Fibroblast of lung (primary cell): ENCODE data around the gene AQP1.

Source experiments
- EZH2 ChIP-seq: IDR thresholded peaks from 2 replicates; pipeline ENCODE4 v1.5.1; 2012; ENCODE audit warnings: low read length, control low read depth, mild to moderate bottlenecking; ENCODE audit errors: missing control alignments
- TF ChIP-seq, protein P1 (sequence below), 2 donors: IDR thresholded peaks in 1 of 2; conservative IDR thresholded peaks in 1 of 2; 1 replicate in 1 of 2; 2 replicates in 1 of 2; pipeline ENCODE4 v1.5.1; 2011 to 2012; ENCODE audit warnings: low read length in 2 of 2, control low read depth in 1 of 2, inconsistent platforms in 1 of 2, low read depth in 1 of 2, mild to moderate bottlenecking in 1 of 2

- TF ChIP-seq, protein P1, sequence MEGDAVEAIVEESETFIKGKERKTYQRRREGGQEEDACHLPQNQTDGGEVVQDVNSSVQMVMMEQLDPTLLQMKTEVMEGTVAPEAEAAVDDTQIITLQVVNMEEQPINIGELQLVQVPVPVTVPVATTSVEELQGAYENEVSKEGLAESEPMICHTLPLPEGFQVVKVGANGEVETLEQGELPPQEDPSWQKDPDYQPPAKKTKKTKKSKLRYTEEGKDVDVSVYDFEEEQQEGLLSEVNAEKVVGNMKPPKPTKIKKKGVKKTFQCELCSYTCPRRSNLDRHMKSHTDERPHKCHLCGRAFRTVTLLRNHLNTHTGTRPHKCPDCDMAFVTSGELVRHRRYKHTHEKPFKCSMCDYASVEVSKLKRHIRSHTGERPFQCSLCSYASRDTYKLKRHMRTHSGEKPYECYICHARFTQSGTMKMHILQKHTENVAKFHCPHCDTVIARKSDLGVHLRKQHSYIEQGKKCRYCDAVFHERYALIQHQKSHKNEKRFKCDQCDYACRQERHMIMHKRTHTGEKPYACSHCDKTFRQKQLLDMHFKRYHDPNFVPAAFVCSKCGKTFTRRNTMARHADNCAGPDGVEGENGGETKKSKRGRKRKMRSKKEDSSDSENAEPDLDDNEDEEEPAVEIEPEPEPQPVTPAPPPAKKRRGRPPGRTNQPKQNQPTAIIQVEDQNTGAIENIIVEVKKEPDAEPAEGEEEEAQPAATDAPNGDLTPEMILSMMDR (conservative IDR thresholded peaks at IDR 0.05 in 1 of 2, IDR thresholded peaks at IDR 0.05 in 1 of 2; ENCODE audit: low read depth in 1 of 2, low read length in 2 of 2), result no peak
- TF ChIP-seq EZH2, result no peak
These were observed 48.5 kb upstream of the AQP1 start for GRCh38 chr7:30862995-30863705.
